ENCODE measurements around the gene MYG1.

Gene MYG1

GRCh38 chr12:53299454-53300180, at the start of gene MYG1:
TSS of gene MYG1 (plus strand) at chr12:53299695. CDS start at chr12:53299738, 43 bp downstream.
- peak; percentile 46 to 83 (median 68) for DNase-seq (ENCODE audit: low read depth in 4 of 4, low spot score in 1 of 4)

DNA sequence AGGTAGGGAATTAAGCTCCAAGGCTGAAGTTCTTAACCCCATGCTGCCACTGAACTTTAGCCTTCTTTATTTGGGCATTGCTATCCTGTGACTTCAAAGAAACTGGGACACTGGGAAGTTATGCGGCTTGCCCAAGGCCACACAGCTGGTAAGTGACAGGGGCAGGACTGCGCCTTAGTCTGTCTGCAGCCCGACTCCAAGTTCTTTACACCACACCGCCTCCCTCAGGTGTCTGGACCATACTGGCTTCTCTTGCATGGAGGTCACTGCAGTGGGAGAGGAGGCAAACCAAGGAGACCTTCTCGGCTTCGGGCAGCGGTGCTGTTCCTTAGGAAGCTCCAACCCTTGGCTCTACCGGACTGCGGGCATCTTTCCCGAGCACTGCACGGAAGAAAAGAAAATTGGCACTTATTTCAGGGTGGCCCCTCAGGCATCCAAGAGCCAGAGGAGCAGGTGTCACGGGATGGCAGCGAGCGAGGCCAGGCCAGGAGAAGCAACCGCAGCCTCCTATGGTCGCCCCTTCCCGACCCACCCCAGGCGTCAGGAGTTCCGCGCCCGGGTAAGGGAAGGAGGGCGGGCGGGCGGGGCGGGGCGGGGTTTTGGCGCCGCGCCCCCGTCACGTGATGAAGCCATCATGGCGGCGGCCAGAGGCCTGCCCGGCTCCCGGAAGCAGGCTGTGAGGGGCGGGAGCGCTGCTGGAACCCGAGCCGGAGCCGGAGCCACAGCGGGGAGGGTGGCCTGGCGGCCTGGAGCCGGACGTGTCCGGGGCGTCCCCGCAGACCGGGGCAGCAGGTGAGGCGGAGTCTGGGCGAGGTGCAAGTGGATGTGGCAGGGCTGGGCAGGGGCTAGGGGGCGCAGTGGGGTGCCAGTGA, 47.8 kb upstream of the MYG1 start:
- peak in 3 of 4 experiments; percentile 42 to 60 (median 54) for DNase-seq (ENCODE audit: low read depth in 4 of 4, low spot score in 1 of 4)

DNA sequence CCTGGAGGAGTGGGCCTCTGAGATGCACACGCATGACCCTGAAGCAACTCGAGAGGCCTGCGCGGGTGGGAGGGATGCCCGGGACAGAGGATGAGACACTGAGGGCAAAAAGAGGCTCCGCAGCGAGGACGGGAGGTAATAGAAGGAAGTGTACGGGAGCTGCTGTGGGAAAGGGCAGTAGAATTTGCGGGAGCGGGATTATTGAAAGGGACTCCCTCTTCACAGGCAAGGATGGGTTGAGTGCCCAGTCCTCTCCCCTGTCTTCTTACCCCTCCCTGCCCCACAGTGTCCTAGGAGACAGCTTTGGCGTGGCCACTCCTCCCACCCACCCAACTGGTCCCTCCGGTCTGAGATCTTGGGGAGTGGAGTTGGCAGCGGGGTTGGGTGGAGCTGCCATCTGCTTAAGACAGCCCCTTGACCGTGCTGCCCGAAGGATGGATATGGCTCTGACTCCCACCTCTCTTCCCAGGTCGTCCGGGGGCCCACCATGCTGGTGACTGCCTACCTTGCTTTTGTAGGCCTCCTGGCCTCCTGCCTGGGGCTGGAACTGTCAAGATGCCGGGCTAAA, 47.1 kb upstream of the MYG1 start:
- DNase-seq (ENCODE audit: low read depth in 4 of 4, low spot score in 1 of 4): no peak

- DNase-seq (ENCODE audit: low read depth in 4 of 4, low spot score in 1 of 4): no peak
These were observed 46.2 kb upstream of the MYG1 start for GRCh38 chr12:53253298-53253697.

DNA sequence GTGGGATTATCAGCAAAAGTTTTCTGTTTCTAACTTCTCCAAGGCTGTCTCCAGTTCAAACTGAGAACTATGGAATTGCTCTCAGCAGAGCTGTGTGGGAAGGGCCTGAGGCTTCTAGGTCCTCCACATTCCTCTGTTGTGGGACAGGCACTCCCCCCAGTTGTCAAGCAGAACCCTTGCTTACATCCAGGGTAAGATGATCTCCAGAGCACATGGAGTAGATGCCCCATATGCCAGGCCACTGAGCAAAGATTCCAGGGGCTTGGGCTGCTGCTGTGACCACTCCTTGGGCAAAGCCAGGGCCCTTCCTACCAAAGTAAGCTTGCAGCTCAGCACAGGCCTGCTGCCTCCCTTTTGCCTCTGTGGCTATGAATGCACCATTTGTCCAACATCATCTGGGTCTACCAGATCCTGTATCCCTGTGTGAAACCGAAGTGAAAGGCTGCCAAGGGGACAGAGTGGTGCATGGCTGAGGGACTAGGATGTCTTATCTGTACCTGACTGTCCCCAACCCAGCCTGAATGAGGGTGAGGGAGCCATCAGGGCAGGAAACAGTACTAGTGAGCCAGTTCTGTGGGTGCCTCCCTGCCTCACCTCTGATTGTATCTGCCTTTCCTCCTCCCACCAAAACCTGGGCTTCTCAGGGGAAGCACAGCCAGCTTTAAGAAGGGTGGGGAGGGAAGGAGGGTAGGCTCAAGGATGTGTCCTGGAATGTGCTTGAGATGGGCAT, 44.5 kb upstream of the MYG1 start:
- no peak for DNase-seq (ENCODE audit: low read depth in 4 of 4, low spot score in 1 of 4)

- DNase-seq (ENCODE audit: low read depth in 4 of 4, low spot score in 1 of 4): no peak
These were observed 43.5 kb upstream of the MYG1 start for GRCh38 chr12:53255996-53256395.

DNA sequence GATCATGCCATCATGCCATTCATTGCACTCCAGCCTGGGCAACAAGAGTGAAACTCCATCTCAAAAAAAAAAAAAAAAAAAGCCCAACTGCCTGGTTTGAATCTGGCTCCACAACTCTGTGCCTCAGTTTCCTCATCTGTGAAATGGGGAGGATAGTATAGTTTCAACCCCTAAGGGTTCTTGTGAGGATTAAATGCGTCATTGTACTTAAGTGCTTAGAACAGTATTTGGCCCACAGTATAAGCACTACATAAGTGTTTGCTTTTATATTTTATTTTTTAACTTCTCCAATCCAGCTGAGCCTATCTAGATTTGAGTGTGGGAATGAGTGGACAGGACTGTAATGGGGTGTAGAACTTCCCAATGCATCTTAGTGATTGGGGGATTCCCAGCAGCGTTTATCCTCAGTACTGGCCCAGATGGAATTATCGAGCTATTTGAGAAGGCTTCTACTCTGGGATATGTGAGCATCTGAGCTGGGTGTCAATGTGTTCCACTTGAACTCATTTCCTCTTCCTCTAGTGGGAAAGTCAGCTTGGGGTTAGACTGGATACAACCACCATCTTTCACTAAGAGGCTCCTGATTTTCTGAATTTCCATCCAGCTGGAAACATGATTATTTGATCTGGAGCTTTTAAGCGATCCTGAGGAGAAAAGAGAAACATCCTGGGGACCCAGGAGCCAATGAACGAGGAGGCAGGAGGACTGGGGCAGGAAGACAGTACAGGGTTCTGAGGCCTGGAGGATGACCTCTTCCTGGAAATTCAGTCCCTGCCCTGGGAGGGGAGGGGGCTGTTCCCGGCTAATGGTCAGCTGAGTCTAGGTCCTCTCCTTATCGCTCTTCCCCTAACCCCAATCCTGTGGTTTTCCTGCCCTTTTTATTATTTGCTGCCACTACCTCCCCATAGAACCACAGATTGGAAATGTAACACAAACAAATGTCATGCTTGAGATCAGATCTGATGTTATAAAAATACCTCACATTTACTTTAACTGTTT, 40.7 kb upstream of the MYG1 start:
- no peak for DNase-seq (ENCODE audit: low read depth in 4 of 4, low spot score in 1 of 4)

GRCh38 chr12:53259891-53260290, 39.6 kb upstream of the MYG1 start:
- DNase-seq (ENCODE audit: low read depth in 4 of 4, low spot score in 1 of 4): no peak

DNA sequence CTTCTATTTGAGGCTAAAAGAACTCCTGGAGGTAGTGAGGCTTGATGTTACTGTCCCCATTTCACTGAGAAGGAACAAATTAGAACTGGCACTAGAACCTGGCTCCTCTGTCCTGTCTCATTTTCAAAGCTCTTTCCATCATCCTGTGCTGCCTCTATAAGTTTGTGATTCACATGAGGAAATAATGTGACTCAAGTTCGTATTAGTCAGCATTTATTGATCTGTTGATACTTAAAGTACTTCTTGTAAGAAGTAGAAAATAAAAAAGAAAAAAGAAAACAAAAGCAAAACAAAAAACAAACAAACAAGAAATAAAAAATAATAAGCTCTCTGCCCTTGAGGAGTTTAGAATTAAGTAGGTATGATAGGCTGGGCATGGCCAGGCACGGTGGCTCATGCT, 33.7 kb upstream of the MYG1 start:
- no peak for DNase-seq (ENCODE audit: low read depth in 4 of 4, low spot score in 1 of 4)

DNA sequence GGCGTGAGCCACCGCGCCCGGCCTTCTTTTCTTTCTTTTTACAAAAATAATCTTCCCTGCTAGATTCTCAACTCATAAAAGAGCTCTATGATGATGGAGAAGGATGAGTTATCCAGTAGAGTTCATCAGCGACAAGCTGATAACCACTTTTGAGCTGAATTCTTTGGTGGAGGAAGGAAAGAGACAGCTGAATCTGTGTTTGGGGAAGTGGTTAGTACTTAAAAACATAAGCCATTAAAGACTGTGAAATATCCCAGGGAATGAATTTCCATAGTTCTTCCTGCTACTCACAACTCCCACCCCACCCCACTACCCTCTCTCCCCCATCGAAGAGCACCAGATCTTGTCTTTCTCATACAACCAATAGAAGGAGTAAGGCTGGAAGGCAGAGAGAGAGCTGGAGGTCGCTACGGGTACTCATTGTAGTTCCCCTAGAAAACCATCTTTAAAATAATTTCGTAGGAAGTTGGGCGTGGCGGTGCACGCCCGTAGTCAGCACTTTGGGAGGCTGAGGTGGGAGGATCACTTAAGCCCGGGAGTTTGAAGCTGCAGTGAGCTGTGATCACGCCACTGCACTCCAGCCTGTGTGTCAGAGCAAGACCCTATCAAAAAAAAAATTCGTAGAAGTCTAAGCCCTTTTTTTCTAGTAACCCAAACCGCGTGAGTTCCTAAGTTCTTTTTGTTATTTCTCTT, 32.0 kb upstream of the MYG1 start:
- DNase-seq (ENCODE audit: low read depth in 4 of 4, low spot score in 1 of 4): peak in 2 of 4 experiments; percentile 28 to 35

GRCh38 chr12:53267999-53268629, 31.4 kb upstream of the MYG1 start, which contains the start of gene ESPL1:
TSS of gene ESPL1 (plus strand) at chr12:53268299. CDS start at chr12:53268767, 468 bp downstream.
- peak; percentile 49 to 79 (median 62) for DNase-seq (ENCODE audit: low read depth in 4 of 4, low spot score in 1 of 4)

DNA sequence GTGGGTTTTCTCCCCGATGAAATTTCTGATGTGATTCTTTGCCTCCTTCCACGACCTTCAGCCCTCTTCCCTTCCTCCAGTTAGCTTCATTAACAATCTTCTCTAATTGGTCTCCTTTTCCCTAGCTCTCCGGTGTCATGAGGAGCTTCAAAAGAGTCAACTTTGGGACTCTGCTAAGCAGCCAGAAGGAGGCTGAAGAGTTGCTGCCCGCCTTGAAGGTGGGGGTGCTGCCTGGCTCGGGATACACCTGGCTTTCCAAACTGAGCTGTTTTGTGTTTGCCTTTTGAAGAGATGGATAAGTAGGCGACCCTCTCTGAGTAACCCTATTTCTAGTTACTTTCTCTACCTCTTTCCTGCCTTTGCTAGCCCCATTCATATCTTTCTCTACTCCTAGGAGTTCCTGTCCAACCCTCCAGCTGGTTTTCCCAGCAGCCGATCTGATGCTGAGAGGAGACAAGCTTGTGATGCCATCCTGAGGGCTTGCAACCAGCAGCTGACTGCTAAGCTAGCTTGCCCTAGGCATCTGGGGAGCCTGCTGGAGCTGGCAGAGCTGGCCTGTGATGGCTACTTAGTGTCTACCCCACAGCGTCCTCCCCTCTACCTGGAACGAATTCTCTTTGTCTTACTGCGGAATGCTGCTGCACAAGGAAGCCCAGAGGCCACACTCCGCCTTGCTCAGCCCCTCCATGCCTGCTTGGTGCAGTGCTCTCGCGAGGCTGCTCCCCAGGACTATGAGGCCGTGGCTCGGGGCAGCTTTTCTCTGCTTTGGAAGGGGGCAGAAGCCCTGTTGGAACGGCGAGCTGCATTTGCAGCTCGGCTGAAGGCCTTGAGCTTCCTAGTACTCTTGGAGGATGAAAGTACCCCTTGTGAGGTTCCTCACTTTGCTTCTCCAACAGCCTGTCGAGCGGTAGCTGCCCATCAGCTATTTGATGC, 30.6 kb upstream of the MYG1 start:
- no peak for DNase-seq (ENCODE audit: low read depth in 4 of 4, low spot score in 1 of 4)

- DNase-seq (ENCODE audit: low read depth in 4 of 4, low spot score in 1 of 4): no peak
These were observed 25.1 kb upstream of the MYG1 start for GRCh38 chr12:53274445-53274844.

GRCh38 chr12:53276511-53276910, 23.0 kb upstream of the MYG1 start:
- DNase-seq (ENCODE audit: low read depth in 4 of 4, low spot score in 1 of 4): no peak

GRCh38 chr12:53277981-53278380, 21.5 kb upstream of the MYG1 start:
- DNase-seq (ENCODE audit: low read depth in 4 of 4, low spot score in 1 of 4): no peak

- no peak for DNase-seq (ENCODE audit: low read depth in 4 of 4, low spot score in 1 of 4)
These were observed 20.1 kb upstream of the MYG1 start for GRCh38 chr12:53279283-53279869.

DNA sequence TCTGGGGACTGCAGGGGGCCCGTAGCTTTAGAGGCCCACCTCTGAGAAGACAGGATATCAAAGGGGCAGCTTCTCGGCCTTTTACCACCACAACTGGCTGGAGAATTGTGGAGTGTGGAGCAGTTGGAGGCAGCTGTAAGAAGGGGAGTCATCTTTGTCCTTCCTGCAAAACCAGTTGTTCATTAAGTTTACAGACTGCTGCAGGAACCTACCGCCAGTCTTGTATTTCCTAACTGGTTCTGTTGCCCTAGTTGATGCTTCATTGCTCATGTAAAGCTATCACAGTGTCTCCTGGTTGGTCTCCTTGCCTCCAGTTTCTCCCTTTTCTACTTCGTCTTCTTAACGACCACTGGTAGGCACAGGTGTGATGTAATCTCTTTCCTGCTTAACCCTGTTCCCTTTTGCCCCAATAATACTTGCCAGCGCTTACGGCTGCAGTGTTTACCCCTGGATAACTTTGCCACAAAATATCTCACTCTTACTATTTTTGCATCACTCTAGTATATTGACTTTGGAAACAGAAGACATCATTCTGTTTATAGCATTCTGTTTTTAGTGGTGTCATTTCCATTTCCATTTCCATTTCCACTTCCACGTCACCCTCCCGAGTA, 19.5 kb upstream of the MYG1 start:
- DNase-seq (ENCODE audit: low read depth in 4 of 4, low spot score in 1 of 4): no peak
